Peyer's patch (tissue), 4 donors: Measurements from ENCODE around the gene PTPRK. TPM values are rescaled to one million over a fixed set of nuclear protein-coding genes. Genes with fewer than 3 reads are reported as not detected.

Source experiments
- DNase-seq, 3 donors: peaks; one replicate each; pipeline ENCODE4 v3.0.0-alpha.2; 2017 to 2019
- H3K27ac ChIP-seq, 4 donors: fragments of 200-600 bp; sonication (generic); one replicate each; pipeline ENCODE4 v1.5.1; 2016 to 2019
- H3K27me3 ChIP-seq, 2 donors: fragments of 200-600 bp; sonication (generic); one replicate each; pipeline ENCODE4 v1.5.1; 2019
- H3K36me3 ChIP-seq, 3 donors: fragments of 200-600 bp; sonication (generic); one replicate each; pipeline ENCODE4 v1.5.1; 2016 to 2019
- H3K4me1 ChIP-seq, 4 donors: fragments of 200-600 bp; sonication (generic); one replicate each; pipeline ENCODE4 v1.5.1; 2016 to 2019
- H3K4me3 ChIP-seq, 4 donors: fragments of 200-600 bp; sonication (generic); 1 replicate in 3 of 4; 2 replicates in 1 of 4; pipeline ENCODE4 v1.5.1; 2016 to 2019; ENCODE audit warnings: mild to moderate bottlenecking in 1 of 4
- H3K9me3 ChIP-seq, 4 donors: fragments of 200-600 bp; sonication (generic); one replicate each; pipeline ENCODE4 v1.5.1; 2016 to 2019; ENCODE audit warnings: mild to moderate bottlenecking in 1 of 4
- POLR2A ChIP-seq, 2 donors: fragments of 450-650 bp; IDR thresholded peaks; one replicate each; pipeline ENCODE4 v1.5.1; 2017; ENCODE audit warnings: antibody characterized with exemption in 2 of 2, mild to moderate bottlenecking in 2 of 2, moderate library complexity in 2 of 2
- total RNA-seq, 4 donors: library from RNA; depleted of rRNA; stranded (reverse); fragments of >200 nt; gene quantifications; one replicate each; pipeline ENCODE4 v1.1.0, GENCODE V29; 2016
- TF ChIP-seq, protein P1 (sequence below), 6 experiments: fragments of 450-650 bp in 4 of 6; fragments of 200-600 bp in 2 of 6; sonication (generic) in 1 of 6; IDR thresholded peaks; one replicate each; pipeline ENCODE4 v1.5.1; 2017 to 2019; ENCODE audit warnings: antibody characterized with exemption in 6 of 6, mild to moderate bottlenecking in 3 of 6, moderate library complexity in 1 of 6

The PTPRK gene
- total RNA-seq, 4 donors from 2014 or later: 109 to 192 (median 153) TPM

GRCh38 chr6:128422200-128422599 lies 98.2 kb downstream of the PTPRK start:
- H3K27ac ChIP-seq: no peak overlapping the region
- H3K4me3 ChIP-seq: no peak overlapping the region
- H3K4me1 ChIP-seq: no peaks in the 10 kb centered on the region
- no peaks in the 10 kb centered on the region for H3K9me3 ChIP-seq
- H3K36me3 ChIP-seq: no peaks in the 10 kb centered on the region
- no peaks in the 10 kb centered on the region for H3K27me3 ChIP-seq
- DNase-seq: no peak
- TF ChIP-seq POLR2A (IDR thresholded peaks at IDR 0.05): no peak
- TF ChIP-seq, protein P1, sequence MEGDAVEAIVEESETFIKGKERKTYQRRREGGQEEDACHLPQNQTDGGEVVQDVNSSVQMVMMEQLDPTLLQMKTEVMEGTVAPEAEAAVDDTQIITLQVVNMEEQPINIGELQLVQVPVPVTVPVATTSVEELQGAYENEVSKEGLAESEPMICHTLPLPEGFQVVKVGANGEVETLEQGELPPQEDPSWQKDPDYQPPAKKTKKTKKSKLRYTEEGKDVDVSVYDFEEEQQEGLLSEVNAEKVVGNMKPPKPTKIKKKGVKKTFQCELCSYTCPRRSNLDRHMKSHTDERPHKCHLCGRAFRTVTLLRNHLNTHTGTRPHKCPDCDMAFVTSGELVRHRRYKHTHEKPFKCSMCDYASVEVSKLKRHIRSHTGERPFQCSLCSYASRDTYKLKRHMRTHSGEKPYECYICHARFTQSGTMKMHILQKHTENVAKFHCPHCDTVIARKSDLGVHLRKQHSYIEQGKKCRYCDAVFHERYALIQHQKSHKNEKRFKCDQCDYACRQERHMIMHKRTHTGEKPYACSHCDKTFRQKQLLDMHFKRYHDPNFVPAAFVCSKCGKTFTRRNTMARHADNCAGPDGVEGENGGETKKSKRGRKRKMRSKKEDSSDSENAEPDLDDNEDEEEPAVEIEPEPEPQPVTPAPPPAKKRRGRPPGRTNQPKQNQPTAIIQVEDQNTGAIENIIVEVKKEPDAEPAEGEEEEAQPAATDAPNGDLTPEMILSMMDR (IDR thresholded peaks at IDR 0.05): no peak

GRCh38 chr6:128421788-128422187 lies 98.6 kb downstream of the PTPRK start:
- DNase-seq: no peak
- H3K27me3 ChIP-seq: no peaks in the 10 kb centered on the region
- TF ChIP-seq POLR2A (IDR thresholded peaks at IDR 0.05): no peak
- TF ChIP-seq, protein P1 (IDR thresholded peaks at IDR 0.05): no peak
- H3K27ac ChIP-seq: no peak overlapping the region
- no peak overlapping the region for H3K4me3 ChIP-seq
- no peaks in the 10 kb centered on the region for H3K4me1 ChIP-seq
- H3K36me3 ChIP-seq: no peaks in the 10 kb centered on the region
- H3K9me3 ChIP-seq: no peaks in the 10 kb centered on the region

GRCh38 chr6:128417698-128418097 lies 102.7 kb downstream of the PTPRK start:
- DNase-seq: no peak
- H3K9me3 ChIP-seq: no peaks in the 10 kb centered on the region
- H3K4me1 ChIP-seq: no peaks in the 10 kb centered on the region
- H3K27ac ChIP-seq: no peak overlapping the region
- H3K4me3 ChIP-seq: no peak overlapping the region
- H3K36me3 ChIP-seq: no peaks in the 10 kb centered on the region
- no peaks in the 10 kb centered on the region for H3K27me3 ChIP-seq
- no peak for TF ChIP-seq POLR2A (IDR thresholded peaks at IDR 0.05)
- TF ChIP-seq, protein P1 (IDR thresholded peaks at IDR 0.05): no peak

DNA sequence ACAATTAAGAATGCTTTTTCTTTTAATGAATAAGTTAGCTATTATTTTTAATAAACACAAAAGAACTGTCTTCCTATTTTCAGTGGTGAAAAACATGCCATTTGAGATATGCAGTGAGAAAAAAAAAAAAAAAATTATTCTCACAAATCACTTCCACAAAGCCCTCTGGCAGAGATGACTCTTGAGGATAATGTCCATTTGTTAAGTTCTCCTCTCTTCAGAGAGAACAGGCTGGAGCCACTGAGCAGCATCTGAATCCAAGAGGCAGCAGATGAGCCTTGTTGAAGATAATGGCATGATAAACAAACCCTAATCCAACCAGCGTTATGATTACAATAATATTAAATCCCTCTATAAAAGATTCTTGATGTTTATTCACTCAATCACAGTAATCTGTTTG lies 105.0 kb downstream of the PTPRK start:
- DNase-seq: no peak
- H3K4me3 ChIP-seq: no peak overlapping the region
- no peaks in the 10 kb centered on the region for H3K4me1 ChIP-seq
- H3K27me3 ChIP-seq: no peaks in the 10 kb centered on the region
- no peak overlapping the region for H3K27ac ChIP-seq
- H3K36me3 ChIP-seq: no peaks in the 10 kb centered on the region
- no peak for TF ChIP-seq POLR2A (IDR thresholded peaks at IDR 0.05)
- TF ChIP-seq, protein P1 (IDR thresholded peaks at IDR 0.05): no peak
- H3K9me3 ChIP-seq: no peaks in the 10 kb centered on the region

DNA sequence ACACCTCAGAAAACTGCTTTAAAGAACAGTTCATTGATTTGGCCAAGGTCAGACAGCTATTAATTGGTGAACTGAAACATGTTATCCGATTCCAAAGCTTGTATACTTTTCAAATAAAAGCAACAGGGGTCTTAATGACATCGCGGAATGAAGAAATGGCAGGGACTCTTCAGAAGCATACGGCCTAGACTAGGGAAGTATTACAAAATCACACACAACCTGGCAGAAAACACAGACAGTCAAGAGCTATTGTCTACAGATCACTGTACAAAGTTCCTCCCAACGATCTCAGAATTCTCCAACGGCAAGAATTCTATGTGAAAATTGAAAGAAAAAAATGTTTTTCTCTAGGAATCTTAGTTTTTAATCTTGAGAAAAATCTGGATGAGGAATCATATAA lies 105.5 kb downstream of the PTPRK start:
- H3K4me1 ChIP-seq: no peaks in the 10 kb centered on the region
- no peaks in the 10 kb centered on the region for H3K27me3 ChIP-seq
- no peaks in the 10 kb centered on the region for H3K9me3 ChIP-seq
- H3K4me3 ChIP-seq: no peak overlapping the region
- TF ChIP-seq, protein P1 (IDR thresholded peaks at IDR 0.05): no peak
- no peak for TF ChIP-seq POLR2A (IDR thresholded peaks at IDR 0.05)
- DNase-seq: no peak
- H3K36me3 ChIP-seq: no peaks in the 10 kb centered on the region
- no peak overlapping the region for H3K27ac ChIP-seq

DNA sequence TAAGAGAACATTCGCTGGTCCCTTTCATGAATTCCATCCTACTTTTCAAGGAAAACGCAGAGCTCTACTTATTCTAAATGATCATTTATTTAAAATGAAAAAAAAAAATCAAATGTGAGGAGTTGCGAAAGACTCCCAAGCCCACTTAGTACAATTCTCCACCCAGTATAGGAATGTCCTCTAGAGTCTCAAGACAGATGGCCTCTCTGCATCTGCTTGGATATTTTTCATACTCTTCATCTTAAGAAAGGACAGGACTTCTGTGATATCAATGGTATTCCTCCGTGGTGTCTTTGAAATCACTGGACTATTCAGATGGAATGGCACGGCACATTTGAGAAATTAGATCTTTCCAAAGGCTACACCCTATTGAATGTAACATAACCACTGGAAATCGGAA lies 107.1 kb downstream of the PTPRK start:
- Histone ChIP-seq H3K4me3 (no peak overlapping the region), H3K9me3 (no peaks in the 10 kb centered on the region), H3K36me3 (no peaks in the 10 kb centered on the region), H3K4me1 (no peaks in the 10 kb centered on the region), H3K27ac (no peak overlapping the region), H3K27me3 (no peaks in the 10 kb centered on the region)
- TF ChIP-seq POLR2A (IDR thresholded peaks at IDR 0.05): no peak
- TF ChIP-seq, protein P1 (IDR thresholded peaks at IDR 0.05): no peak
- no peak for DNase-seq
